ENCODE results near the gene CMC2.
A peak's percentile ranks its signal among the peaks of the same experiment; 100 is the strongest.

CMC2 gene

GRCh38 chr16:81026429-81026828 is 19.7 kb upstream of the CMC2 start:
- Histone ChIP-seq H3K27ac (no peak overlapping the region), H3K27me3 (no peaks in the 10 kb centered on the region), H3K4me3 (no peak overlapping the region), H3K4me1 (no peaks in the 10 kb centered on the region), H3K36me3 (no peaks in the 10 kb centered on the region), H3K9me3 (no peaks in the 10 kb centered on the region)
- no peak for DNase-seq
- intact Hi-C loops (cut with DNase I; ENCODE audit: low total_unique reads): no loop called here
- no peak for TF ChIP-seq CTCF (IDR thresholded peaks at IDR 0.05)

GRCh38 chr16:81018496-81018895 is 11.8 kb upstream of the CMC2 start:
- TF ChIP-seq CTCF (IDR thresholded peaks at IDR 0.05): no peak
- Histone ChIP-seq H3K27ac (no peak overlapping the region), H3K27me3 (no peaks in the 10 kb centered on the region), H3K9me3 (no peaks in the 10 kb centered on the region), H3K36me3 (peaks cover 0 to 25% (median 4%) of the 10 kb centered on the region in 3 donors), H3K4me1 (no peaks in the 10 kb centered on the region), H3K4me3 (no peak overlapping the region)
- intact Hi-C loops (cut with DNase I; ENCODE audit: low total_unique reads): no loop called here
- DNase-seq: no peak

- H3K4me1 ChIP-seq: no peaks in the 10 kb centered on the region
- intact Hi-C loops (cut with DNase I; ENCODE audit: low total_unique reads): no loop called here
Measured at GRCh38 chr16:81014672-81015071, 8.0 kb upstream of the CMC2 start.

GRCh38 chr16:81012974-81013373 is 6.3 kb upstream of the CMC2 start:
- Histone ChIP-seq H3K9me3 (no peaks in the 10 kb centered on the region), H3K4me3 (no peak overlapping the region), H3K4me1 (peaks cover 0 to 1% (median 0%) of the 10 kb centered on the region in 4 donors), H3K27ac (no peak overlapping the region), H3K27me3 (no peaks in the 10 kb centered on the region), H3K36me3 (peaks cover 0 to 10% (median 0%) of the 10 kb centered on the region in 3 donors)
- no peak for DNase-seq
- intact Hi-C loops (cut with DNase I; ENCODE audit: low total_unique reads): no loop called here
- no peak for TF ChIP-seq CTCF (IDR thresholded peaks at IDR 0.05)

More at GRCh38 chr16:81014672-81015071, 8.0 kb upstream of the CMC2 start:
- peaks cover 0 to 13% (median 0%) of the 10 kb centered on the region in 3 donors for H3K36me3 ChIP-seq
- no peak for TF ChIP-seq CTCF (IDR thresholded peaks at IDR 0.05)
- DNase-seq: no peak
- H3K4me3 ChIP-seq: no peak overlapping the region
- no peaks in the 10 kb centered on the region for H3K27me3 ChIP-seq
- no peaks in the 10 kb centered on the region for H3K9me3 ChIP-seq
- H3K27ac ChIP-seq: no peak overlapping the region

GRCh38 chr16:81008505-81008789 is 1.8 kb upstream of the CMC2 start:
- no peak for TF ChIP-seq CTCF (IDR thresholded peaks at IDR 0.05)
- no peaks in the 10 kb centered on the region for H3K27me3 ChIP-seq
- H3K9me3 ChIP-seq: no peaks in the 10 kb centered on the region
- intact Hi-C loops (cut with DNase I; ENCODE audit: low total_unique reads): loop anchor here (5.0 kb wide), 1 partner anchor 174 kb away; no protein-coding TSS in a partner anchor
- peak overlapping the region in 1 of 2 donors; percentile 98 for H3K27ac ChIP-seq
- peaks cover 0 to 21% (median 17%) of the 10 kb centered on the region in 4 donors for H3K4me1 ChIP-seq
- H3K4me3 ChIP-seq: peak overlapping the region in 1 of 2 donors; percentile 95
- no peak for DNase-seq
- H3K36me3 ChIP-seq: peaks cover 0 to 4% (median 0%) of the 10 kb centered on the region in 3 donors
